ENCODE data around the gene ARHGEF10L.
"Not testable (repeated sequence)": the region's sequence is repeated elsewhere in the genome, so short reads cannot be mapped to it uniquely, and the experiment has no call there.

Gene ARHGEF10L, protein sequence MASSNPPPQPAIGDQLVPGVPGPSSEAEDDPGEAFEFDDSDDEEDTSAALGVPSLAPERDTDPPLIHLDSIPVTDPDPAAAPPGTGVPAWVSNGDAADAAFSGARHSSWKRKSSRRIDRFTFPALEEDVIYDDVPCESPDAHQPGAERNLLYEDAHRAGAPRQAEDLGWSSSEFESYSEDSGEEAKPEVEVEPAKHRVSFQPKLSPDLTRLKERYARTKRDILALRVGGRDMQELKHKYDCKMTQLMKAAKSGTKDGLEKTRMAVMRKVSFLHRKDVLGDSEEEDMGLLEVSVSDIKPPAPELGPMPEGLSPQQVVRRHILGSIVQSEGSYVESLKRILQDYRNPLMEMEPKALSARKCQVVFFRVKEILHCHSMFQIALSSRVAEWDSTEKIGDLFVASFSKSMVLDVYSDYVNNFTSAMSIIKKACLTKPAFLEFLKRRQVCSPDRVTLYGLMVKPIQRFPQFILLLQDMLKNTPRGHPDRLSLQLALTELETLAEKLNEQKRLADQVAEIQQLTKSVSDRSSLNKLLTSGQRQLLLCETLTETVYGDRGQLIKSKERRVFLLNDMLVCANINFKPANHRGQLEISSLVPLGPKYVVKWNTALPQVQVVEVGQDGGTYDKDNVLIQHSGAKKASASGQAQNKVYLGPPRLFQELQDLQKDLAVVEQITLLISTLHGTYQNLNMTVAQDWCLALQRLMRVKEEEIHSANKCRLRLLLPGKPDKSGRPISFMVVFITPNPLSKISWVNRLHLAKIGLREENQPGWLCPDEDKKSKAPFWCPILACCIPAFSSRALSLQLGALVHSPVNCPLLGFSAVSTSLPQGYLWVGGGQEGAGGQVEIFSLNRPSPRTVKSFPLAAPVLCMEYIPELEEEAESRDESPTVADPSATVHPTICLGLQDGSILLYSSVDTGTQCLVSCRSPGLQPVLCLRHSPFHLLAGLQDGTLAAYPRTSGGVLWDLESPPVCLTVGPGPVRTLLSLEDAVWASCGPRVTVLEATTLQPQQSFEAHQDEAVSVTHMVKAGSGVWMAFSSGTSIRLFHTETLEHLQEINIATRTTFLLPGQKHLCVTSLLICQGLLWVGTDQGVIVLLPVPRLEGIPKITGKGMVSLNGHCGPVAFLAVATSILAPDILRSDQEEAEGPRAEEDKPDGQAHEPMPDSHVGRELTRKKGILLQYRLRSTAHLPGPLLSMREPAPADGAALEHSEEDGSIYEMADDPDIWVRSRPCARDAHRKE (N-terminal part only)

DNA sequence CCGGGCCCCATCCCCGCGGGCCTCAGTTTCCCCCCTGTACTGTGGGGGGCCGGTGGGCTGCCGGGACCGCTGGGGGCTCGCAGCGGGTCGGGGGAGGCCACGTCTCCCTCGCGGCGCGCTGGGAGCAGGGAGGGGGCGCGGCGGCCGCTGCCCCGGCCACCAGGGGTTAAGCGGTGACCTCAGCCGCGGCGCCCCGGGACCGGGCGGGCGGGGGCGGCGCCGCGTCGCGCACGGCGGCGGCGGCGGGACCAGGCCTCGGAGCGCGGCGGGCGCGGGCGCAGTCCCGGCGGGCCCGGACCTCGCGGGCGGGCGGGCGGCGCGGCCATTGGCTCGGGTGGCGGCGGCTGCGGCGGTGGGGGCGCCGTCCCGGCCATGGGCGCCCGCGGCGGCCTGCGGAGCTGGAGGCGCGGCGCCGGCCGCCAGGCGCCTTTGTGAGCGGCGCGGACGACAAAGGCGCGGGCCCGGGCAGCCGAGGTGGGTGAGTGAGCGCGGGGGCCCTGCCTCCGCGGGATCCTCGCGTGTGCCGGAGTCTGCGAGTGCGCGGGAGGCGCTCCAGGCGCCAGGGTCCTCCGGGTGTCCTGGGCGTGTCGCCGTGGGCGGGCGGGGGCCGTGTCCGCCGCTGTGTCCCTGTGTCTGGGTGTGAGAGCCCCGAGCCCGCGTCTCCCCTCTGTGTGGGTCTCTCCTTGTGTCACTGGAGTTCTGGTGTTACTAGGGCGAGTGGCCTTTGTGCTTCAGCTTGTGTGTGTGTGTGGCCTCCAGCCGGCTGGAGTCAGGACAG is at the start of gene ARHGEF10L:
Gene ARHGEF10L (plus strand): TSS at position 222 of the 778 bp plus-strand sequence. CDS start 40,898 bp downstream, outside the sequence.
- DNase-seq = no peak

- DNase-seq = not testable (repeated sequence)
These were observed 49.6 kb upstream of the ARHGEF10L start for GRCh38 chr1:17489768-17490417.

DNA sequence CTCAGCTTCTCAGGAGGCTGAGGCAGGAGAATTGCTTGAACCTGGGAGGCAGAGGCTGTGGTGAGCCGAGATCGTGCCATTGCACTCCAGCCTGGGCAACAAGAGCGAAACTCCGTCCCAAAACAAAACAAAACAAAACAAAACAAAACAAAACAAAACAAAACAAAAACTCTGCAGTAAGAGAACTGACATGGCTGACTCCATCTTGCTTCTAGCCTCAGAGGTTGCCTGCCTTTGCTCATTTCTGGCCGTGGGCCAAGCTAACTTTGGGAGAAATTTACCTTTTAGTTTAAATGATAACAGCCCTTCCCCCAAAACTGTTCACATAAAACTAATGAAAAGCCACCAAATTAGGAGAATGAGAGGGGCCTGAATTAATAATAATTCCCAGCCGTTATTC is 48.8 kb upstream of the ARHGEF10L start:
- not testable (repeated sequence) for DNase-seq

DNA sequence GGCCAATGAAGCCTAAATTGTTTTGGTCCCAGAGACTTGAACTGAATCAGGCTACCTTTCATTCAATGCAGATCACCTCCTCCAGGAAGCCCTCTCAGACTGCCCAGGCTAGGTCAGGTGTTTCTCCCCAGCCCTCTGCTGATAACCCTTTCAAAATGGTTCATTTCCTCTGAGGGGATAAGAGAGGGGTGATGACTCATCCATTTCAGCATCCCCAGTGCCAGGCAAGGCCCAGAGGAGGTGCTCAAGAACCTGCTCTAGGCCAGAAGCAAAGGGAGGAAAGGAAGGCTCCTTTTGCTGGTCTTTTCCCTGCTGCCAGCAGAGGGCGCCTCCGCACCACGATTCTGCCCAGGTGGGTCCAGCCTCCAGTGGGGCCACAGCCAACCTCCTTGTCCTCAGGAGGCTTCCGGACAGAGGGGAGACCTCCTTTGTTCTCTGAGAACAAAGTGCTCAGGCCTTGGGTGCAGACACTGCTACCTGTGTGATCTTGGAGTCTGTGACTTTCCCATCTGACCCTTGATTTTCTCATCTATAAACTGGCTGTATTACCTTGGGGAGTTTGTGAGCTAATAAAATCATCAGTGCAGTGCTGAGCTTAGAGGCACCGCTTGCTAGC is 45.3 kb upstream of the ARHGEF10L start:
- DNase-seq = peak; percentile 55

- DNase-seq = no peak
These were observed 43.1 kb upstream of the ARHGEF10L start for GRCh38 chr1:17496419-17496818.

- DNase-seq = no peak
These were observed 41.3 kb upstream of the ARHGEF10L start for GRCh38 chr1:17498214-17498613.

- peak; percentile 25 for DNase-seq
These were observed 37.1 kb upstream of the ARHGEF10L start for GRCh38 chr1:17502326-17502778.

- DNase-seq = no peak
These were observed 36.4 kb upstream of the ARHGEF10L start for GRCh38 chr1:17503146-17503545.

DNA sequence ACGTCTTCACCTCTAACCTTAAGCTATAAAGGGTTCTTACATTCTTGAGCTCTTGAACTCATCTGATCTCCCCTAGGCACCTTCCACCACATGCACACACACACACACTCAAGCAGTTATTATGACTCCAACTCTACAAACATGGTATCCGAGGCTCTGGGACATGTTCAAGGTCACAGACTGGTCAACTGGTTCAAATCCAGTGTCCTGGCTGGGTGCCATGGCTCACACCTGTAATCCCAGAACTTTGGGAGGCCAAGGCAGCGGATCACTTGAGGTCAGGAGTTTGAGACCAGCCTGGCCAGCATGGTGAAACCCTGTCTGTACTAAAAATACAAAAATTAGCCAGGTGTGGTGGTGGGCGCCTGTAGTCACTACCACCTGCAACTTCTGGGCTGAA is 32.3 kb upstream of the ARHGEF10L start:
- DNase-seq = not testable (repeated sequence)

- DNase-seq = no peak
These were observed 31.6 kb upstream of the ARHGEF10L start for GRCh38 chr1:17507915-17508314.

GRCh38 chr1:17509363-17509762 is 30.1 kb upstream of the ARHGEF10L start:
- no peak for DNase-seq

- no peak for DNase-seq
These were observed 29.4 kb upstream of the ARHGEF10L start for GRCh38 chr1:17510138-17510537.

GRCh38 chr1:17511188-17511587 is 28.3 kb upstream of the ARHGEF10L start:
- DNase-seq = no peak

DNA sequence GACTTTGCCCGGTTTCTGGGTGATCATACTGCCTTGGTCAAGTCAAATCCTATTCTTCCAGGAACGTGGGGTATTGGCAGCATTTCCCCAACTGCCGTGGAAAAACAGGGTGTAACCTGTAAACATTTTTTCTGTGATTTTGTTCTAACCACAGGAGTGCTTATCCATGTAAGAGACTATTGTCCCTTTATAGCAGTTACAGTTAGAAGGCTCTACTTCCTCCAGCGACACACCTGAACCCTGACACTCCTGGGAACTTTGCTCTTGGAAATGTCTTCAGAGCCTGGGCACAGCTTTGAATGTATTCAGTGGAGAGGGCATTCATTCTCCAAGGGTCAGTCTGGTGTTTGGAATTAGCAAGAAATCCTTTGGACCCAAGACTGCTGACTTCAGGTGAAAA is 26.4 kb upstream of the ARHGEF10L start:
- DNase-seq = no peak

DNA sequence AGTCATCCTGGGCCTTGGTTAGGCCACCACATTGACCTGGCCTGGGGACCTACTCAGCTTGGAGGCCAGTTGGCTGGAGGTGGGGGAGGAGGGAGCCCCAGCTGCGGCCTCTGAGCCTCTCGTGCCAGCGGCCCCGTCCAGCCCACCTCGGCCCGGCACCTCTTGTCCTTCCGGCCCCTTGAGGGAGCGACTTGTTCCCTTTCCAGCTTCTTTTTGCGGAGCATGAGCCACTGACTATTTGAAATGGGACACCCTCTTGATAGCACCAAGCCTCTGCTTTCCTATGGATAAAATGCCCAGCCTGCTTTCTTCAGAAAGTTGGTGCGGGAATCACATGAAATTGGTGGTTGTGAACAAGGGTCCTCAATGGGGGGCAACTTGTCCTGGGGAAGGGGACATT is 24.7 kb upstream of the ARHGEF10L start:
- DNase-seq = no peak

DNA sequence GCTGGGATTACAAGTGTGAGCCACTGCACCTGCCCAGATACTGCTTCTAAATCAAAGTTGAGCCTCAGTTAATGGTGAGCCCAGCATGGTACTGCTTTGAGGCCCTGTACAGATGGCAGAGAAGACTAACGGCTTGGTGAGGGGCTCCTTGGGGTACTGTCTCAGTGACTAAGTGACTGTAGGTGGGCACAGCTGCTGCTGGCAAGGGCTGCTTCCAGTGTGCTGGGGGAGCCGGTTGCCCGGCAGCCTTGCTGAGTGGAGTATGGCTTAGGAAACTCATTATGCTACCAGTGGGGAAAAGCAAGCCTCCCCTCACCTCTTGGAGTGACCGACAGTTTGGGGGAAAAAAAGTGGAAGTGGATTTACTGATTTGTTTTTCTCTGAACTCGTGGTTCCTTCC is 23.6 kb upstream of the ARHGEF10L start:
- no peak for DNase-seq

DNA sequence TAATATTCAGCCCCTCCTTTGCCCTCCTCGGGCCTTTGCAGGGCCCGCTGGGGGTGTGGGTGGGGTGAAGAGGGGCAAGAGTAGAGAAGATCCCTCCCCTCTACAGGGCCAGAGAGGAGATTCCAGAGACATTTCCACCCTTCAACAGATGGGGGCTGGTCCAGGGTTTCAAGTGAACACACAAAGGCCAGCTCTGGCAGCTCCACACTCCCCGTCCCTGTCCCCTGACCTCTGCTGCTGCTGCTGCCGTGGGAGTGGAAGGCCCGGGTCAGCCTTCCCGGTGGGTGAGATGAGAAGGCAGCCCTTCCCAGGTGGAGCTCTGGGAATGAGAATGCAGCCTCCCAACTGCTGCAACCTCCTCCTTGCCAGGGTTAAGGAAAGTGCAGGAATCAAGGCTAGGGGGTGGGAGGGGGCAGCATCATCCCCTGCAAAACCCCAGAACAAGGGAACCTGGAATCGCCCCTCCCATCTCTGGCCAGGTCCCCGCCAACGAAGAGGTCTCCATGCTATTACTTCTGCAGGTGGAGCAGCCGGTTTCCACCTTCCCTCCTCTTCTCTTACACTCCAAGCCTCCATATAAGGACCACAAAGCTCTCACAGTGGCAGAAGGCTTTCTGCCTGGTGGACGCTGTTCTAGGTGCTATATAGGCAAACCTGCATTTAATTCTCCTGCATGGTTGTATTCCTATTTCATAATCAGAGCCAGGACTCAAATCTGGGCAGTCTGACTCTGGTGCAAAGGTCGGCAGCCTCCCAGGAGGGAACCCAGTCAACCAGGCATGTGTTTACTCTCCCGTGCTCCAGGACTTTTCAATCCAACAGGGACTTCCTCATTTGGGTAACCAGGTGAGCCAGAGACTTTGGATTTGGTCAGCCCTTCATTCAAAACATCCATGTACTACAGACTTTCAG is 22.9 kb upstream of the ARHGEF10L start:
- no peak for DNase-seq

GRCh38 chr1:17520041-17520440 is 19.5 kb upstream of the ARHGEF10L start:
- no peak for DNase-seq

- no peak for DNase-seq
These were observed 18.8 kb upstream of the ARHGEF10L start for GRCh38 chr1:17520473-17521319.
